ENCODE results near the gene TRPM3.
A peak's percentile ranks its signal among the peaks of the same experiment; 100 is the strongest.

TRPM3 gene

DNA sequence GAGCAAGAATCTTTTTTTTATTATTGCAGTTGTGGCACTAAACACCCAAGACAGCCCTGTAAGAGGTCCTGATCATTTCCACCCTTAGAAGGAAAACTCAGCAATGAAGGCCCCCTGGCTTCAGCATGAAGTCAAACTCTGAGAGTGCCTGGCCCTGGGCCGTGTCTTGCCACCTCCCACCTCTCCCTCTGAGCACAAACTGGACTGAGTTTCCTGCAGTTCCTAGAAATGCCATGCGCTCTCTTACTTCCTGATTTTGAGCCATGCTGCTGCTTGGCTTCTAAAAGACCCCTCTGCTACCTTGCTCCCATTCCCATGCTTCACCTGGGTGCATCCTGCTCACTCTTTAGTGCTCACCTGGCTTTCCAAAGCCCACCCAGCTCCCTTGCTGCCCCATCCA lies 566.5 kb downstream of the TRPM3 start:
- DNase-seq (ENCODE audit: low read depth): no peak

DNA sequence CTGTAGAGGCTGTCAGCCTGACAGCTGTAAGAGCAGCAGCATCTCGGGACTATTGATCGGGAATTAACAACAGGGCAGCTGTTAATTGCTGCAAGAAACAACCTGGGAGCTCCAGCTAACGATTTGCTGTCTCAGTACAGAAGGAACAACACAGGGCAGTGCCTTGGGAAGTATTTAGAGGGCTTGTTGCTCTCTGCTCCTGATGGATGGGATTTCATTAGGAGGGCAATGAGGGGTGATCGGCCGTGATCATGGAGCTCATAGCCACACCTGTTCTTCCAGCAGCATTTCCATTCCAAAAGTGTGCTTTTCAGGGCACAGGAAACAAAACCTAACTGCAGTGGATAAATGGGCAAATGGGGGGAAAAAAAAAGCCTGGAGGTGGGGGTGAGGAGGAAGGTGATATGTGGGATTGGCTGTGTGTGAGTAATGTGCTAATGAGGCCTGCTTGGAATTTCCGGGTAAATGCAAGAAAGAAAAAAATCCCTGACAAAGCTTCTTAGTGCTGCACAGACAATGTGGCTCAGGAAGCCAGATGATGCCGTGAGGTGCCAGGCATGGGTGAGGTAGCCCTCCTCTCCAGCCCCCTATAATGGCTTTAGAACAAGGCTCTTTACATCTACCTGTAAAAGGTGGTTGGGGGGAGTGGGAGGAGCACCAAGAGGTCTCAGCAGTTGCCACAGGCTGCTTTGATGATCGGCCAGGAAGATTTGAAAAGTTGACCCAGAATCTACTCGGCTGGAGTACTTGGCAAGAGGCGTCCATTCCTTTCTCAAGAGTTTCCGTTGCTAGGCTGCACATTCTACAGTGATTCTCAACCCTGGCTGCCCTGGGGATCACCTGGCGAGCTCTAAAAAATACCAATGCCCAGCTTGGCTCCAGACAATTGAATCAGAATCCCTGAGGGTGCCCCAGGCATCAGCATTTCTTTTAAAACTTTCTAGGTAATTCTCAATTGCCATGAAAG lies 567.4 kb downstream of the TRPM3 start:
- DNase-seq (ENCODE audit: low read depth): peak; percentile 40

DNA sequence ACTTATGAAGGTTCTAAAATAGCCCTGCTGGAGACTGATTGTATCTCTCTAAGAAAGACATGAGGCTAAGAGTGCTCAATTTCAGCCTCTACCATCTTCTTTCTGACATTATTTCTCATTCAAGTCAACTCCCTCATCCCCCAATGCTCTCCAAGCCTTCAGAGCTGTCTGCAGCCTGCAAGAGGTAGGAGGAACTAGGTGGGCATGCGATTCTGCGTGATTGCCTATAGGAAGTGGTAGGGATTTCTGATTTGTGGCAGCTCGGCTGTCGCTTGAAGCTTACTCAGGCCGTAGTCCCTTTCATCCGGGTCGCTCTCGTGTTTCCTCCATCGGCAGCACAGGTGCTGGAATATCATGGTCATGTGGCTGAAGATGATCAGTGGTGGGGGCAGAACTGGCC lies 568.9 kb downstream of the TRPM3 start:
- no peak for DNase-seq (ENCODE audit: low read depth)

DNA sequence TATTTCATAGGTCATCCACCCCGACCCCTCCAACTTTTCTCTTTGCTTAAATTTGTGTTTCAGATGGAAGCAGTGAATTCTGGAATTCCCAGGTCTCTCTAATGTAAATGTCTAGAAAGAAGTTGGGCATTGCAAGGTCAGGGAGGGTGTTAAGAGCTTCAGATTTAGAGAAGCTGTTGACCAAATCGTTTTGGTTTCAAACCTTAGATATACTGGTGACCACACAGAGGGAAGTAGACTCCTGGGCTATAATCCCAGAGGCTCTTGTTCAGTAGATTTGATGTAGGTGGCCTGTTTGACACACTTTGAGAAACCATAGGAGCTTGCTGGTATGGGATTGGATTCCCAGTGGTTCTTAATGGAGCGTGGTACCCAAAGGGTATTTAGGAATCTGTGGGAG lies 569.6 kb downstream of the TRPM3 start:
- no peak for DNase-seq (ENCODE audit: low read depth)

DNA sequence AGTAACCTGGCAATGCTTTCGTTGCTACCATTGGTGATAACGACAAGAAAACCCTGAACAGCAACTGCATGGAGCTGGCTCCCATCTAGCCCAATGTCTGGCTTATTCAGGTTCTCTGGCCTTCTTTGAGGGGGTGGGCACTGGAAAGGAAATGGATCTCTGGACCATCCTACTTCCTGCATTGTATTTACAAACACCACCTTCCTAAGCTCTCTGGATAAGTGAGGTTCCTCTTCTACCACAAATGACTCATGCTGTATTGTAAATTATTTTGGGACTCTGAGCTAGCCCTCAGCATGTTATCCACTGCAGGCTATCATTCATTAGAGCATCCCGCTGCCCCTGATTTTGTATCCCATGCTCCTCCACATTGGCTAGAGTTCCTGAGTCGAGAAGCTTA lies 570.0 kb downstream of the TRPM3 start:
- no peak for DNase-seq (ENCODE audit: low read depth)

GRCh38 chr9:70549926-70550325 lies 571.5 kb downstream of the TRPM3 start:
- DNase-seq (ENCODE audit: low read depth): no peak

DNA sequence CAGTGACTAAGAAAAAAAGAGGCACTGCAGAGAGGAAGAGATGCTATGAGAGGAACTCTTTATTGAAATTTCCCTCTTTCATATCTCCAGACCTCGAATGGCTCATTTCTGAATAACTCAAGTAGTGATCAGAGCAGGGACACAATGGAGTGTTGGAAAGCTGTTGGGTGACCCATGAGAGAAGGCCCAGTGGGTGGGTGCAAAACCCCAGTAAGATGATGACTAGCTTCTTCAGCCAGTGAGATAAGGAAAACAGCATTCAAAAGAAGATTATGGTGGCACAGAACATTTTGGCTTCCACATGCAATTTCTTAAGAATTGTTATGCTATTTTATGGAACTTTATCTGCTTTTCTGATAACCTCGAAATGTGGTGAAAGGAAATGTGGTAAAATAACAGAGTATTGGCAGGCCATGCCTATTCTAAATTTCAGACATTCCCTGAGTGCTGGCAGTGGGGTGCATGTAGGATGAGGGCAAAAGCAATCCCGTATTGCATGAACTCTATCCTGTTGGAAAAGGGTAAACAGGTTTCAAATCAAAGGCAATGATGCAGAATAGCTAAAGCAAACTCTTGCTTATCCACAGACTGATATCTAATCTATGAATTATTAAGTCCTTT lies 579.0 kb downstream of the TRPM3 start:
- no peak for DNase-seq (ENCODE audit: low read depth)

DNA sequence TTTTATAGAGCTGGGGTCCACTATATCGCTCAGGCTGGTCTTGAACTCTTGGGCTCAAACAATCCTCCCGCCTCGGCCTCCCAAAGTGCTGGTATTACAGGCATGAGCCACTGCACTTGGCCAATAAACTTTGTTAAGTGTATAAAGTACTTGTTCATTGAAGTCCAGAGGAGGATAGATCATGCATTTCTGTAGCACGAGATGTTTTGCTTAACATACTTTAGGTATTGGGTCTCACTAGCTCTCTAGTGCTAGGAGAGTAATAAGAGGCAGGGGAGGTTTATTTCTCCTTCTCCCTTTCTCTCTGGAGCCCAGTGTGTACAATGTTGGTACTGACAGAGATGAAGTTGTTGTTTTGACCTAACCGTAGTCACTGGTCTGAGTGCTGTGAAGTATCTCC lies 581.4 kb downstream of the TRPM3 start:
- DNase-seq (ENCODE audit: low read depth): no peak

GRCh38 chr9:70539526-70539925 lies 581.9 kb downstream of the TRPM3 start:
- no peak for DNase-seq (ENCODE audit: low read depth)

GRCh38 chr9:70539001-70539400 lies 582.4 kb downstream of the TRPM3 start:
- no peak for DNase-seq (ENCODE audit: low read depth)

- no peak for DNase-seq (ENCODE audit: low read depth)
Measured at GRCh38 chr9:70537084-70537483, 584.3 kb downstream of the TRPM3 start.

DNA sequence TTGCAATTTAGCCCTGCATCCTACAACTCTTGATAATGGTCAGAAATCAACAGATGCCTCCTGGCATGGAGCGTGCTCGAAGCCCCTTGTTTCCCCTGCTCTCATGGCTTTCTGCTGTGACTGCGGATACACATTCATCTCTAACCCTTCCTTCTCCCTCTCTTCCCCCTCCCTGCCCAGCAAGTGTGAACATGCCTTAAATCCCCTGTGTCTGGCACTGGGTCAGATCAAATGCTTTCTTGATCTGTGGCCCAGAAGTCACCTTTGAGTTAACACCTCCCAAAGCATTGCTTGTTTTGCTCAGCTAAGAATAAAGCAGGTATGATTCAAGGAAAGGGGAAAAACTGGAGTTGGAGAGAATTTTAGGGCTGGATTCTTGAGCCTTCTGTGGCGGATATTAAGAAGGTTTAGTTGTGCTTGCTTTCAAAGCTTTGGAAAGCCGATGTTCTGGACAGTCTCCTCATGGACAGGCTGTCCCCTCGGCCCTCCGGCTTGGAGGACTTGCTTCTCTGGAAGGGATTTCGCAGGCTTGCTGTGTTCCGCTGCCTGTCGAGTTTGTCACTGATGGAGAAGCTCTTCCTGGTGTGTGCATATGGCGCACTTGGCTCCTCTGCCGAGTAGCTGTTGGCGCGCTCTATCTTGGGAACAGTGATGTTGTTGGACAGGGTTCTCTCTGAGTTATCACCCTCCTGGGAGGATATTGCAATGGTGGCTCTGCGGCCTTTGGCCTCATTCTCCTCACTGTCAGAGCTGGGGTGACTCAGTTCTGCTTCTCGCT lies 585.7 kb downstream of the TRPM3 start:
- no peak for DNase-seq (ENCODE audit: low read depth)

DNA sequence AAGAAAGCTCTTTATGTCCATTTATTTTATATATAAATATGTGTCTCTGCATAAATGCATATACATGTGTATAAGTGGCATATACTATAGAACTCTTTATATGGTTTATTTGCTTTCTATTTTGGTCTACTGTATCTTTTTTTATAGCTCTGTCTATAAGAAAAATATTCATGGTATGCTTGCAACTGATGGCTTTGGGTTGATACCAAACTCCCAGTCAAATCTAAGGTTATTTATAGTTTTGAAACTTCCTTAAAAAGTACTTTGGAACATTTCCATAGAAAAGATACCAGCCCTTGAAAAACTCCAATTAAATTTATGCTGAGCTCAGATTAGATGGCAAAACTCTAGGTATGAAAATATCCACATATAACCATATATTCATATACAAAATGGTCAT lies 587.0 kb downstream of the TRPM3 start:
- DNase-seq (ENCODE audit: low read depth): no peak

DNA sequence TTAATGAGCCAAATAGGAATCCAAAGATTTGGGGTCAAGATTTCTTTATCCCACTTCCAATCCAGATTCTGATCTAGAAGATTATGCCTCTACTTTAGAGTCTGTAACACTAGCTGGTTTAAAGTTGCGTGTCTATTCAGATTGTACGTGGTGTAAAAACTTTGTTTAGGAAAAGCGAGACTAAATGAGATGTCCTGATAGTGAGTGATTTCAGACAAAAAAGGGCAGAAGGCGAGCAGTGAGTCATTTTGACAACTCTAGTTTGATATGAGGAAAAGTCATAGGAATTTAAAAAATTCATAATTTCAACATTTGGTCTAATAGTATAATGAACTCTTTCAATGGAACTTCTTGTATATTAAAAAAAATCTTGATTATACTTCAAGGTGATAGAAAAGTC lies 587.4 kb downstream of the TRPM3 start:
- DNase-seq (ENCODE audit: low read depth): peak; percentile 73

DNA sequence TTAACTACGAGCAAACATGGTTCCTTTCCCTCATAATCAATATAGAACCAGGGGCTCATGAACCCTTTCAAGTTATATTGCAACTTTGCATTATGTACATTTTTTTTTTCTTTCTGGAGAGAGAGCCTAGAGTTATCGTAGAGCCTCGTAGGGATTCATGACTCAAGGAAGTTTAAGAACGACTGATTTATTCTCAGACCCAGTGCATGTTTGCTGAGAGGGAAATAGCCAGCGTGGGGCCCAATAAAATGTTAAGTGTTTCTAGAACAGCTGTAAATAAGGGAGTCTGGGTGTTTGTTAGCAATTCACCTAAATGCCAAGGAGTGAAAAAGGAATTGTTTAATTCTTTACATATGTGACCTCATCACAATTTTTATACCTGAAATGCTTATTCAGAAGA lies 587.9 kb downstream of the TRPM3 start:
- DNase-seq (ENCODE audit: low read depth): peak; percentile 27

DNA sequence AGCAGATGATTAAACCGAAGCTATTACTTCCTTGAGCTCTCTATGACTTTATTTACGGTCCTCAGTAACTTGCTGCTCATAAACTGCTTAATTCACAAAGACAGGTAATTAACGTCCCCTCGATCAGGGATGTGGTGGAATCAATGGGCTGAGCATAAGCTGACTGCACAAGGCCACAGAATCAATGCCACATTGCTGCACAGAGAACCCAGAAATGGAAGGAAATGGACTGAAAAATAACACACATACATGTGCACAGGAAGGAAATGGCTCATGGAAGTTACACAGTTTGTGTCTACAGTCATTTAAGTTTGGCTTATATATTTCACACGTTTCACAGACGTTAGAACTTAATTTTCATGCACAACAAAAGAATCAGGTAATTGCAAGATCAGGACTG lies 588.7 kb downstream of the TRPM3 start:
- no peak for DNase-seq (ENCODE audit: low read depth)

DNA sequence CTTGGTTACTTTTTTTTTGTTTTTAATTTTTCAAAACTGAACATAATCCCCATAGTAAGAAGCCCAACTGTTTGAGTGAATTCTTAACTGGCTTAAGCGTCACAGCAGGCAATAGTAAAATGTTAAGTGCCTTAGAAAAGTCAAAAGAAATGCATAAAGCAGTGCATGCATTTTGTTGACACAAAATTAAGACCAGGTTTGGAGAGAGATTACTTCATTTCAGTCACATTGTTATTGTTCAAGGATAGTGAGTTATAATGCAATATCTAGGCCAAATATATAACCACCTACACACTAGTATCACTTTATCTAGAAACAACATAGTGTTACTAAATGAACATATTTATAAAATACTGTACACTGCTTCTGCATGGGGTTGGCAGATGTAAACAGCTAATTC lies 590.1 kb downstream of the TRPM3 start:
- DNase-seq (ENCODE audit: low read depth): peak; percentile 16

DNA sequence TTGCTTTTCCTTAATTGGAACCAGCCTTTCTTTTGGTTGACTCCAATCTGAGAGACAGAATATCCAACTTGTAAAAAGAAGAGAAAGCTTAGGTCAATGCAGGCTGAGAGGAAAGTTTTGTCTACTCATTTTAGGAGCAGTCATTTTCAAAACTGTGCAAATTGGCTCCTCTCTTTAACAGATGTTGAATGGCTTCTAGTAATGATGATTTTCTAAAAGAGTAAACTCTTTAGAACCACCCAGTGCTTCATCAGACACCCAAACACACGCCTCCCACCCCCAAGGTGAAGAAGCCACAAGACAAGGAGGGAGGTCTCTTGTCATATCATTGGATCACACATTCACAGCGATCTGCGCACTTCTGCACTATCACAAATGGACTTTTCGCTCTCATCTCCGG lies 590.7 kb downstream of the TRPM3 start:
- DNase-seq (ENCODE audit: low read depth): no peak

- DNase-seq (ENCODE audit: low read depth): no peak
Measured at GRCh38 chr9:70529833-70530232, 591.6 kb downstream of the TRPM3 start.

- no peak for DNase-seq (ENCODE audit: low read depth)
Measured at GRCh38 chr9:70529377-70529776, 592.0 kb downstream of the TRPM3 start.

DNA sequence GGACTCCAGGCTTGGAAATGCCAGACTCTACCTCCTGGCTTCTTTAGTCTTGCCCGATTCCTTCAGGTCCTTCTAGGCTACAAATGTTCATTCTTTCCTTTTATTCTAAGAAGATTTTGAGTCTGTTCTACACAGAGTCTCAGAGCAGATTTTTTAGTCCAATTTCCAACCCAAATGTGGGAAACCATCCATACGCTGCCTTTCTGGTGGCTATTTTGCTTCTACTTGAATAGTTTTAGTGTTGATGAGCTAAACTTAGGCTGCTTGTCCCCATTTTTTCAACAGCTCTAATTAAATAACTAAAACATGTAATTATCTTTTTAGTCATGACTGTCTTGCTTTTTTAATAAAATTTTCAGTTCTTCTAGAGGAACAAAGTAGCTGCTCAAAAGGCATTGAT lies 594.5 kb downstream of the TRPM3 start:
- no peak for DNase-seq (ENCODE audit: low read depth)

DNA sequence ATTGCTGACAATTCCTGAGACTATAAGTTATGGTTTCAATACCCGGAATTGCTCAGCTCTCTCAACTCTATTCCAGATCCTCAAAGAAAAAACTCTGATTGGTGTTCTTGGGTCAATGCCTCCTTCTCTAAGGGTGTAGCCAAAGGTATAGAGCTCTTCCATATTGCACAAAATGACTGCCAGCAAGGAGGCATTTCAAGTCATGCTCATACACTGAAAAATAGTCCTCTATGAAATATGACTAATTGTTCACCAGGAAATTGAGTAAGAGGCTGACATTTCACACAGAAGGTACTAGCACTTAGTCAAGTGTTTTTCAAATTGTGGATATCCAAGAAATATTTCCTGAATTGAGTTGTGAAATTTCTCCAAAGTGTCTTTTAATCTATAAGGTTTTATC lies 595.9 kb downstream of the TRPM3 start:
- DNase-seq (ENCODE audit: low read depth): peak; percentile 83

All from amniotic epithelial cell (primary cell).